H54 (cell line): ENCODE measurements around the gene NDOR1.

Experiments
- DNase-seq: peaks from one replicate; pipeline ENCODE4 v3.0.0; 2011; ENCODE audit warnings: low spot score, mixed read lengths; ENCODE audit not compliant: insufficient read length
- FAIRE-seq: peaks from 3 replicates; lab custom pipeline; 2011; peaks lifted over from hg19 to GRCh38; lab: Jason Lieb, UNC
- POLR2A ChIP-seq: IDR thresholded peaks from 2 replicates; pipeline ENCODE4 v1.6.1; 2011; ENCODE audit warnings: low read depth, mild to moderate bottlenecking, low read length

Gene NDOR1

DNA sequence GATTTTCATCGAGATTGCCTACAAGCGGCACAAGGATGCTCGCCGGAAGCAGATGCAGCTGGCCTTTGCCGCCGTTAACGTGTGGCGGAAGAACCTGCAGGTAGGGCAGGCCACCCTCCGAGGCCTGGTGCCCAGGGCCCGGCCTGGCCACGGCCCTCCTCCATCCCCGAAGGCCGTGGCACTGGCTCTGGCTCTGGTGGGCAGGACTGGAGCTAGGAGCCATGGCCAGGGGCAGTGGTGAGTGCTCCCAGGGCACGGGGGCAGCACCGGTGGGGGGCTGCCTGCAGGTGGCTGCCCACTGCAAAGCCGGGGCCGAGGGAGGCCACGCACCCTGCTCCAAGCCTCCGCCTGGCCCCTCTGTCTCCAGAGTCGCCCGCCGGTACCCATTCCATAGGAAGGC is 41.7 kb upstream of the NDOR1 start:
- TF ChIP-seq POLR2A = no peak
- DNase-seq (no peak), FAIRE-seq (no peak)

DNA sequence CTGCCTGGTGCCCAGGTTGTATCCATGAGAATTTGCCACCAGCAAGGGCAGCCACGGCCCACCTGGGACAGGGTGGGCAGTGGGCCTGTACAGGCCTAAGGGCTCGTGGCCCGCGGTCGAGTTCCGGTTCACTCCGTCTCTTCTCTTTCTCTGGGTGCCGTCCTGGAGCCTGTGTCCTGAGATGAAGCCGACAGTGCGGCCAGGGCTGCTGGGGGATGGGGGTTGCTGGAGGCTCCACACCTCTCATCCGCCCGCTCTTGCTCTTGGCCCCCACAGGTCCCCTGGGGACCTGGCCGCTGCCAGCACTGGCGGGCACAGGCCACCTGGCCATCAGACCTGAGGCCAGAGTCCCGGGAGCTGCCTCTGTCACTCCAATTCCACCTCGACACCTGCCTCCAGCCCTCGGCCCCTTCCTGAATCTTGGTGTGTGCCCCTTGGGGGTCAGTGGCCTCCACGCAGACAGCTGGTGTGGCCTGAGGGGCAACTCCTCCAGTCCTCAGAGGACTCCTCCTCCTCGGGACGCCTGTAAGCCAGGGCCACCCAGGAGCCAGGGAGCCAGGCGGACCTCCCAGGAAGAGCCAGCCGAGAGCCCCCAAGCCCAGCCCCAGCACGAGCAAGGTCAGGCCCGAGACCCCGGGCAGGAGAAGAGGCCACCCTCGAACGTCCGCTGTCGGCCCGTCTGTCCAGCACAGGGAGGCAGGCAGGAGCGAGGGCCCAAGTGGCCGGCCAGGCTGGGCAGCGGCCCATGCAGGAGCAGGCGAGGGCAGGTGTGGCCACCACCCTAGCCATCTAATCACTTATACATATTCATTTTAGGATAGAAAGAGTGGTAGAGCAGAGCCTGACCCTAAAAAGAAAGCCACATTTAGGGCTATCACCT is 40.9 kb upstream of the NDOR1 start:
- FAIRE-seq (no peak), DNase-seq (no peak)

DNA sequence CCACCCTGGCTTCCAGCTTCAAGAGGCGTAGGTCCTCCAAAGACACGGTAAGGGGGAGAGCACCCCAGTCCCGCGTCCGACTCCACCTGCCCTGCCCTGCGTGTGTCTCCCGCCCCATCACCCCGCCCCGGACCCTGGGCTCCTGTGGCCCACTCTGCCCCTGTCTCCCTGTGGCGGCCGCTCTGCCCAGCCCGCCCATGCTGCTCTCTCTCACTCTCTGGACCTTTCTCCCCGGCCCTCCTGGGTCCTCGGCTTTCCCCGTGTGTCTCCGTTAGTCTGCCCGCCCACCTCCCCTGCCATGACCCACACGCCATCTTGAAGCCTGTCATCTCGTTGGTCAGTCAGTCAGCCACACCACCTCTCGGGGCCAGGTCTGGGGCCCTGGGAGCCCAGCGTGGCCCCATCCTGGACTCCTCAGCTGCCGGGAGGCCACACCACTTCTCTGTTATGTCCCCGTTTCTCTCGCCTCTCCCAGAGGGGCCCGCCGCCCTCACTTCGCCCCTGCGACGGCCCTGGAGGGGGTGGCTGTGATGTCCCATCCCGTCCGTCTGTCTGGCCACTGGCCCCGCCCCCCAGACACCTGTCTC is 40.2 kb upstream of the NDOR1 start:
- DNase-seq (no peak), FAIRE-seq (no peak)
- no peak for TF ChIP-seq POLR2A

More for the DNA sequence above, 40.9 kb upstream of the NDOR1 start:
- TF ChIP-seq POLR2A = no peak

DNA sequence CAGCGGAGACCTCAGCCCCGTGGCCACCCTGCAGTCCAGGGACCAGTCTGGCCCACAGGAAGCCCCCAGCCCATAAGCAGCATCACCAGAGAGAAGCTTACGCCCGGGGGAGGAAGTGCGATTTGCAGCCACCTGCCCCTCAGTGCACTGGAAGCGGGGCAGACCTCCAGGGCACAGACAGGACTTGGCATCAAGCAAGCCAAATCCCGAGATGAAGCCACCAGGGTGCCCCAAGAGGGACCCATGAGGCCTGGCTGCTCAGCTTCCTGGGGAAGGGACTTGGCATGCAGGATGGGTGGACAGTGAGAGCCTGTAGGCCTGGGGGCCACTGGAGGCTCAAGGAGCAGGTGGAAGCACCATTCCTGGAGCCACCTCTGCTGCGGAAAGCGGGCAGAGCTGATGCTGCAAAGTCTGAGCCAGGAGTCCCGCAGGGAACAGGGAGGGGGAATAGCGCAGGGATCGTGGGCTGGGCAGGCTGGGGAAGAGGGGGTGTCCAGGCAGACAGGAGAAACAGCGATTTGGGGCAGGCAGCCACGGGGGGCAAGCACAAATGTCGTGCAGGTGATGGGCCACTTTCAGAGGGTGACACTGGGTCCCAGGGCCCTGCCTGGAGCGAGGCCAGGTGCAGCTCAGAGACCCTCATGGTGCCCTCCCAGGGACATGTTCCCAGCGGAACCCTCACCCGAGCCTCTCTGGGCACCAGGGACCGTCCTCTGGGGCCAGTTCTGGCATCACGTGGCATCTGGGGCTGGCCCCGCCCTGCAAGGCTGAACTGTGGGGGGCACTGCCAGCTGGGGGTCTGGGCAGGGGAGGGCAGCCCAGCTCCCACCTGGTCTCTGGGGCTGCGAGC is 38.9 kb upstream of the NDOR1 start:
- DNase-seq (no peak), FAIRE-seq (no peak)
- no peak for TF ChIP-seq POLR2A

DNA sequence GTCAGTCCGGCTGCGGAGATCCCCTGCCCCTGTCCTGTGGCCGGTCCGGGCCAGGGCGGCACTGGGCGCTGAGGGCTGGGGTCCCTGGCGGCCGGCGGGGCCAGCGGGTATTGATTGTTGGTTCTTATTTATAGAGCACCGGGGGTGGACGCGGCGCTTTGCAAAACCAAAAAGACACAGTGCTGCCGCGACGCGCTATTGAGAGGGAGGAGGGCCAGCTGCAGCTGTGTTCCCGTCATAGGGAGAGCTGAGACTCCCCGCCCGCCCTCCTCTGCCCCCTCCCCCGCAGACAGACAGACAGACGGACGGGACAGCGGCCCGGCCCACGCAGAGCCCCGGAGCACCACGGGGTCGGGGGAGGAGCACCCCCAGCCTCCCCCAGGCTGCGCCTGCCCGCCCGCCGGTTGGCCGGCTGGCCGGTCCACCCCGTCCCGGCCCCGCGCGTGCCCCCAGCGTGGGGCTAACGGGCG is 38.2 kb upstream of the NDOR1 start:
- TF ChIP-seq POLR2A = no peak
- DNase-seq = no peak
- no peak for FAIRE-seq

DNA sequence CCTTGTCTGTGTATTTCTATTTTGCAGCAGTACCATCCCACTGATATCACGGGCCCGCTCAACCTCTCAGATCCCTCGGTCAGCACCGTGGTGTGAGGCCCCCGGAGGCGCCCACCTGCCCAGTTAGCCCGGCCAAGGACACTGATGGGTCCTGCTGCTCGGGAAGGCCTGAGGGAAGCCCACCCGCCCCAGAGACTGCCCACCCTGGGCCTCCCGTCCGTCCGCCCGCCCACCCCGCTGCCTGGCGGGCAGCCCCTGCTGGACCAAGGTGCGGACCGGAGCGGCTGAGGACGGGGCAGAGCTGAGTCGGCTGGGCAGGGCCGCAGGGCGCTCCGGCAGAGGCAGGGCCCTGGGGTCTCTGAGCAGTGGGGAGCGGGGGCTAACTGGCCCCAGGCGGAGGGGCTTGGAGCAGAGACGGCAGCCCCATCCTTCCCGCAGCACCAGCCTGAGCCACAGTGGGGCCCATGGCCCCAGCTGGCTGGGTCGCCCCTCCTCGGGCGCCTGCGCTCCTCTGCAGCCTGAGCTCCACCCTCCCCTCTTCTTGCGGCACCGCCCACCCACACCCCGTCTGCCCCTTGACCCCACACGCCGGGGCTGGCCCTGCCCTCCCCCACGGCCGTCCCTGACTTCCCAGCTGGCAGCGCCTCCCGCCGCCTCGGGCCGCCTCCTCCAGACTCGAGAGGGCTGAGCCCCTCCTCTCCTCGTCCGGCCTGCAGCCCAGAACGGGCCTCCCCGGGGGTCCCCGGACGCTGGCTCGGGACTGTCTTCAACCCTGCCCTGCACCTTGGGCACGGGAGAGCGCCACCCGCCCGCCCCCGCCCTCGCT is 37.5 kb upstream of the NDOR1 start:
- no peak for TF ChIP-seq POLR2A
- DNase-seq (peak; percentile 96), FAIRE-seq (no peak)

DNA sequence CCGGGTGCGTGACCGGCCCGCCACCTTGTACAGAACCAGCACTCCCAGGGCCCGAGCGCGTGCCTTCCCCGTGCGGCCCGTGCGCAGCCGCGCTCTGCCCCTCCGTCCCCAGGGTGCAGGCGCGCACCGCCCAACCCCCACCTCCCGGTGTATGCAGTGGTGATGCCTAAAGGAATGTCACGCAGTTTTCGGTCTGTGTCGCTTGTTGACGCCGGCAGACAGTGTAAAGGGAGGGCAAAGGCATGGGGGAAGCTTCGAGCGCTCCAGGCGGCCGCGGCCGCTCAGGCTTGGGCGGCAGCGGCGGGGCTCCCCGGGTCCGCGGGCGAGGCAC is 37.0 kb upstream of the NDOR1 start:
- TF ChIP-seq POLR2A = no peak
- FAIRE-seq (no peak), DNase-seq (no peak)

DNA sequence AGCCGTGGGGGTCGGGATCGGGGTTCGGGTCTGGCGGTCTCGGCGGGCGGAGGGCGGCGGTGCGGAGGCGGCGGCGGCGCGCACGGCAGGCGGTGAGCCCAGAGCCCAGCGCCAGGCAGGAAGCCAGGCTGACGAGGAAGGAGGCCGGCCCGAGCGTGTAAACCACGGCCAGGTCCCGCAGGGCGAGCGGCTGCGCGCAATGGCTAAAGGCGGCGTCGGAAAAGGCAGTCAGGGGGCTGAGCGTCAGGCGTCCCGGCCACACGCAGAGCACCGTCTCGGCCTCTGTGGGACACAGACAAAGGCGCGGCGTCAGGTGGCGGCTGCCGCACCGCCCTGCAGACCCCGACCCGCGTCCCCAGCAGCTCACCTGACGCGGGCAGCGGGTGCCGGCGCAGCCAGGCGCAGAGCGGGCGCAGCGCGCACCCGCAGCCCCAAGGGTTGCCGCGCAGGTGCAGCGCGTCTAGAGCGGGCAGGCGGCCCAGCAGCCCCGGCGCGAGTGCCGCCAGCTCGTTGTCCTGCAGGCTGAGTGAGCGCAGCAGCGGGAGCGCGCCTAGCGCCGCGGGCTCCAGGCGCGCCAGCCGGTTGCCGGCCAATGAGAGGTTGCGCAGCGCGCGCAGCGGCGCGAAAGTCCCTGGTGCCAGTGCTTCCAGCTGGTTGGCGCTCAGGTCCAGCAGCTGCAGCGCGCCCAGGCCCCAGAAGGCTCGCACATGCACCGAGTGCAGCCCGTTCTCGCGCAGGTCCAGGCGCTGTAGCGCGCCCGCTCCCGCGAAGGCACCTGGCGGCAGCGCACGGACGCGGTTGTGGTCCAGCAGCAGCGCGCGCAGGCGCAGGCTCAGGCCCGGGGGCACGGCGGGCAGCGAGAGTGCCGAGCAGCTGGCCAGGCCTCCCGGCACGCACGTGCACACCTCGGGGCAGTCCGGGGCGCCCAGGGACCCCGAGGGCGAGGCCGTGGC is 36.3 kb upstream of the NDOR1 start:
- FAIRE-seq (no peak), DNase-seq (no peak)
- TF ChIP-seq POLR2A = 0 out of 2 replicates have a peak, but pooled peaks have one; percentile 21

DNA sequence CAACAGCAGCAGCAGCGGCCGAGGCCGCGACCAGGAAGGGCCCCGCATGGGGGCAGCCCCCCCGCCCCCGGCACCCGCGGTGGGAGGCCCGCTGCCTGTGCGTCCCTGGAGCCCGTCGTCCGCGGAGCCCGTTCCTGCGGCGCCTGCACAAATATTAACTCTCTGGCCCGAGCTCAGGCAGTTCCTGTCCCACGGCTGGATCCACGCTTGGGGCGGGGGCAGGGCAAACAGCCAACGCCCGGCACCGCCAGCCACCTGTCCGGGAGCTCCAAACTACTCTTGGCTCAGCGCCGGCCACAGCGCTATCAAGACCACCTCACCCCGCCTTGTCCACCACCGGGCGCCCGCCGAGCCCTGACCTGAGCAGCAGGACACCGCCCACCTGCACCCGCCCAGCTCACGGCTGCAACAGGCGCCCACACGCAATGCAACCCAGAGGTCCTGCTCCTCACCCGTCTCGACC is 35.6 kb upstream of the NDOR1 start, which contains the start of gene LRRC26:
LRRC26 (minus strand) TSS at position 156 of the 463 bp plus-strand sequence; CDS start at position 48, 108 bp downstream.
- DNase-seq (no peak), FAIRE-seq (no peak)
- no peak for TF ChIP-seq POLR2A

DNA sequence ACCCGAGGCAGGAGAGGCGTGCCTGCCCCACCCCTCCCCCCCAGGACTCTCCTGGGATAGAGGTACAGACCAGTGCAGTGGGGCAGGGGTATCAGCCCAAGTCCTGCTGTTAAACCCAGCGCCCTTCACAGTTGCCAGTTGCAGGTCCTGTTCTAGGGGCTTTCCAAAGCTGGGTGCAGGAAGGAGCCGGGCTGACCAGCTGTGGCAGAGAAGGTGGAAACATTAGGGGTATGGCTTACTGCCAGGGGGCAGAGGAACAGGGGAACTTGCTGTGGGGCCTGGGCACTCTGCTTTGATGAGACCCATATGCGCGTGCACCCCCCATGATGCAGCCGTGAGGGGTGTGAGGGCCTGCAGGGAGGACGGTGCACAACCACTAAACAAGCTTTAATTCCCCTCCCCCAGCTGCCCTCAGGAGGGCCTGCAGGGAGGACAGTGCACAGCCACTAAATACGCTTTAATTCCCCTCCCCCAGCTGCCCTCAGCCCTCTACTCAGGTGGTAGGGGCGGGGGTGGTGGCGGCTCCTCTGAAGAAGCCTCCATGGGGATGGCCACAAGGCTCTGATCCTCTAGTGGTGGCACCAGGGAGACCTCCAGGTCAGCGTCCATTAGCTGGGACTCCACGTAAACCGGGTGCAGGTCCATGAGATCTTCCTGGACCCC is 34.9 kb upstream of the NDOR1 start:
- DNase-seq (no peak), FAIRE-seq (no peak)
- TF ChIP-seq POLR2A = no peak

DNA sequence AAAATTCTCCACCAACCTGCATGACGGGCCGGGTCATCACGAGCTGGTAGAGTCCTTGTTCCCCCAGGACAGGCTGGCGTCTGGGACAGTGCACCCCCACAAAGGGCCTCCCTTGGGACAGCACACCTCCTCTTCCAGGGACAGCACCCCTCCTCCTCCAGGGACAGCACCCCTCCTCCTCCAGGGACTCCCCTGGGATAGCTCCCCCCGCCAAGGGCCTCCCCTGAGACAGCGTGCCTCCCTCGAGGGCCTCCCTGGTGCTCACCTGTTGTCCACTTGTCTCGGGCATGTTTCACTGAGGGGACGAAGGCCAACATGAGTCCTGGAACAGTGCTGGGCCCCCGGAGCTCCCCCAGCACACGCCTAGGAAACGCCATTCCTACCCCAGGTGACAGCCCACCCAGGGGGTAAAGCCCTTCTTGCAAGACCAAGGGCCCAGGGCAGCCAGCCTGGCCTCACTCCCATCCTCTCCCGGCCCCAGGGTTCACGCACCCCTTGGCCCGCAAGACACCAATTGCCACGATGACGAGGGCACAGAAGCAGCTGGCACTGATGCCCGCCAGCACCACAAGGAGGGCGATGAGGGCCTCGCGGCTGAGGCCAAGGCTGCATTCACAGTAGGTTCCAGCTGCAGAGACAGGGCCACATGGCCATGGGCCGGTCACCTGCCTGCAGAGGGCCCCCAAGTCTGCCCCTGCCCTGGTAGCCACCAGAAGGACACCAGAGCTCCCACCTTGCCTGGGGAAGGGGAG is 34.2 kb upstream of the NDOR1 start:
- DNase-seq = peak; percentile 47
- no peak for FAIRE-seq
- TF ChIP-seq POLR2A = no peak
